Measurements from ENCODE around the gene UNG. TPM values are rescaled to one million over a fixed set of nuclear protein-coding genes. Genes with fewer than 3 reads are reported as not detected.

Gene UNG
- total RNA-seq, 1 donor, result 30.8 TPM

DNA sequence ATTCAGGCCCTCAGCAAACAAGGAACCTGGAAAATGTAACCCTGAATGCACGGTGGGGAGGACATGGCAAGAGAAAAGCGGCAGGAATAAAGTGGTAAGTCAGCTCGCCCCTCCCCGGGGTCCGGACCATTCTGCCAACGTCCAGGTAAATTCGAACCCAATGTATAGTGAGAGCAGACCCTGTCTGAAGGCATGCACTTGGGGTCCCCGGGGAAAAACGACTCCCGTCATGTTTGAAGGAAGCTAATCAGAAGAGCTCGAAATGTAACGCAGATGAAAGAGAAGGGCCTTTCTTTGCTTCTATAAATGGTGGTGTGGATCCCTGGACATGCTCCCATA lies 19.2 kb downstream of the UNG start:
- DNase-seq (ENCODE audit: low read depth), result no peak
- TF ChIP-seq, protein P1, sequence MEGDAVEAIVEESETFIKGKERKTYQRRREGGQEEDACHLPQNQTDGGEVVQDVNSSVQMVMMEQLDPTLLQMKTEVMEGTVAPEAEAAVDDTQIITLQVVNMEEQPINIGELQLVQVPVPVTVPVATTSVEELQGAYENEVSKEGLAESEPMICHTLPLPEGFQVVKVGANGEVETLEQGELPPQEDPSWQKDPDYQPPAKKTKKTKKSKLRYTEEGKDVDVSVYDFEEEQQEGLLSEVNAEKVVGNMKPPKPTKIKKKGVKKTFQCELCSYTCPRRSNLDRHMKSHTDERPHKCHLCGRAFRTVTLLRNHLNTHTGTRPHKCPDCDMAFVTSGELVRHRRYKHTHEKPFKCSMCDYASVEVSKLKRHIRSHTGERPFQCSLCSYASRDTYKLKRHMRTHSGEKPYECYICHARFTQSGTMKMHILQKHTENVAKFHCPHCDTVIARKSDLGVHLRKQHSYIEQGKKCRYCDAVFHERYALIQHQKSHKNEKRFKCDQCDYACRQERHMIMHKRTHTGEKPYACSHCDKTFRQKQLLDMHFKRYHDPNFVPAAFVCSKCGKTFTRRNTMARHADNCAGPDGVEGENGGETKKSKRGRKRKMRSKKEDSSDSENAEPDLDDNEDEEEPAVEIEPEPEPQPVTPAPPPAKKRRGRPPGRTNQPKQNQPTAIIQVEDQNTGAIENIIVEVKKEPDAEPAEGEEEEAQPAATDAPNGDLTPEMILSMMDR (IDR thresholded peaks at IDR 0.05; ENCODE audit: insufficient read depth, low read length), result no peak
- H3K4me3 ChIP-seq (ENCODE audit: low read depth, low read length), result no peak overlapping the region

DNA sequence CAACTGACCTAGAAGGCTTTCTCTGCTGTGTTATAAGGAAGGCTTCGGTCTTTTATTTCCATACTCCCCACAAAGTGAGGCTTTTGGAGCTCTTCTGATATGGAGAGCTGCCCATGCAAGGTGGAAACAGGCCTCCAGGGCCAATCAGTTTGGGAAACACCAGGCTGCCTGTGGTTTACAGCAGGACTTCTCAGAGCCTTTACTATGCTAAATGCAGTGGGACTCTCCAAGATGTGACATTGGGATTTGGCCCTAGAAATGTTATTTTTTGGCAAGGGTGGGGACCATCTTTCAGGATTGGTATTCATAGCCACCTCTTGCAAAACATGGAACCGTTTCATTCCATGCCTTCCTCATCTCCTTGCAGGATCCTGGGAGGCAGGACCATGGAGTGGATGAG lies 22.7 kb downstream of the UNG start:
- no peak overlapping the region for H3K4me3 ChIP-seq (ENCODE audit: low read depth, low read length)
- TF ChIP-seq, protein P1 (IDR thresholded peaks at IDR 0.05; ENCODE audit: insufficient read depth, low read length), result no peak
- no peak for DNase-seq (ENCODE audit: low read depth)

DNA sequence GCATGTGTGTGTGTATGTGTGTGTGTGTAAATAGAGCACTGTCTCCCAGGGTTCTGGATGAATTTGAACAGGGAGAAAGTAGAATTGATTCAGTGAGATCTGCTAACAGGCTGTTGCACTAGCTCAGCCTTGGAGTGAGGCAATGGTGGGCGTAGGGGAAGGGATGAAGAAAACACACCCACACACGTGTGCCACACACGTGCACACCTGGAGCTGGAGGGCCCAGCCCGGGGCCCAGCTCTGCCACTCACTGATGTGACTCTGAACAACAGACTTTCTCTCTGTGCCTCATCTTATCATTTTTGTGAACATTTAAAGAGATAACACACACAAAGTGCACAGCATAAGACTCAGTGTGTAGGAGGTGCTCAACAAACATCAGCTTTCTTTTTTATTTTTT lies 23.2 kb downstream of the UNG start:
- DNase-seq (ENCODE audit: low read depth), result no peak
- H3K4me3 ChIP-seq (ENCODE audit: low read depth, low read length), result no peak overlapping the region
- TF ChIP-seq, protein P1 (IDR thresholded peaks at IDR 0.05; ENCODE audit: insufficient read depth, low read length), result no peak

DNA sequence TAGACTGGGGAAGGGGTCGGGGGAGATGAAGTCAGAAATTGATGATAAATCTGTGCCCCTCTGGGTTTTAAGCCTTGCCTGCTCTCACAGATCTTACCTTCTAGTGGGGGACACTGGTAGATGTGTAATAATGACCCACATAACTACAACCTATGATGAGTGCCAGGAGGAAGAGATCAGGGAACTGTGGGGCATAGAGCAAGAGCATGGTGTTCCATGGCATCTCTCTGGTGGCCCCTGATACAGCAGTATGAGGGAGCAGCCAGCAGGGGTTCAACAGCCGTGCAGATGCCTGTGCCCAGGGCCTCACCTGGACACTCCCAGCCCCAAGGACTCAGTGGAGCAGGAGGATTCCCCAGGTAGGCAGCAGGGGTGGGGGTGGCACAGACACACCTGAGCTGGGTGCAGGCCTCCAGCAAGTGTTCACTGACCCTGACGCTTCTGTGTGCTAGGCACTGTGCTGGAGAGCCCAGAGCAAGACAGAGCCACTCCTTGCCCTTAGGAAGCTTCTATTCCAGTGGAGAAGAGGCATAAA lies 24.0 kb downstream of the UNG start:
- TF ChIP-seq, protein P1 (IDR thresholded peaks at IDR 0.05; ENCODE audit: insufficient read depth, low read length), result no peak
- H3K4me3 ChIP-seq (ENCODE audit: low read depth, low read length), result no peak overlapping the region
- no peak for DNase-seq (ENCODE audit: low read depth)

DNA sequence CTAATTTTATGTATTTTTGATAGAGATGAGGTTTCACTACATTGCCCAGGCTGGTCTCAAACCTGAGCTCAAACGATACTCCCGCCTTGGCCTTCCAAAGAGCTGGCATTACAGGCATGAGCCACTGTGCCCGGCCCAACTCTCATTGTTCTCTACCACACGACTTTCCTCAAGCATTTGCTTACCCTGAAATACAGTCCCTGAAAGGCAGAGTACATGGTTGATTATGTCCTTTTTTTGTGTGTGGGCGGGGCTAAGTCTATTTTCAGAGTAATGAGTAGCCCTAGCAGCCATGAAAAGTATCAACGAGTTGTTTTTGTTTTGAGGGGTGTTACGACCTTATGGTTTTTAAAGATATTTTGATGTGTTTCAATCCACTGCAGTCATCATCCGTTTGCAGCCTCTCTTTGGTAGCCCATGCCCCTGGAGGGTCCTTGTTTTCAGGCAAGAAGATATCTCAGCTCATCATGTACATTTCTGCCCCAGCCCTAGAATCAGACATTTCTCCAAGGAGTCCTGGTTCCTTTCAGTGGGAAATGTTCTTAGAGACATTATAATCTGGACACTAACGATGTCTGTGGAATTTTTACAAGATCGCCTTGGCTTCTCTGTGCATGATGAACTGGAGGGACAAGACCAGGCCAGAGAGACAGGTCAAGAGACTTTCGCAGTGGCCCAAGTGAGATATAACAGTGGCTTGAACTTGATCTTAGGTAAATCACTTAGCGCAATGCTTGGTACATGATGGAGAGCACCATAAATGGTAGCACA lies 27.7 kb downstream of the UNG start:
- no peak overlapping the region for H3K4me3 ChIP-seq (ENCODE audit: low read depth, low read length)
- DNase-seq (ENCODE audit: low read depth), result no peak
- TF ChIP-seq, protein P1 (IDR thresholded peaks at IDR 0.05; ENCODE audit: insufficient read depth, low read length), result no peak

DNA sequence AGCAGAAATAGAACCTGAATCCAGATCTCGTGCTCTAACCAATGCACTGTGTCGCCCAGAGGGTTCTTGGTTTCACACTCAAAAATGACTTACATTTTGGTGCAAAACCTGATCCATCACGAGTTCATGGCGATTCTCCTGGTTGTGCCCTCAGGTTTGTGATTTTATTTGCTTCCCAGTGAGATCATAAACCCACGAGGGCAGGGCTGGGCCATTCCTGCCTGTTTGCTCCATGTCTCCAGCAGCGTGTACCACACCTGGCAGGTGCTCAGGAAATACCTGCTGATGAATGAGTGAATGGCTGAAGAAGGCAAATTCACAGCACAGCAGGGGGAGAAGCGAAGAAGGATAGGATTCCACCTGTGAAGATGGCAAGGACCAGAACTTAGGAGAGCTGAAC lies 28.4 kb downstream of the UNG start:
- TF ChIP-seq, protein P1 (IDR thresholded peaks at IDR 0.05; ENCODE audit: insufficient read depth, low read length), result no peak
- H3K4me3 ChIP-seq (ENCODE audit: low read depth, low read length), result no peak overlapping the region
- DNase-seq (ENCODE audit: low read depth), result no peak

Data from fibroblast of the aortic adventitia (primary cell).